Measurements from ENCODE around the gene HSPB2.
A peak's percentile ranks its signal among the peaks of the same experiment; 100 is the strongest.
"Not testable (repeated sequence)": the region's sequence is repeated elsewhere in the genome, so short reads cannot be mapped to it uniquely, and the experiment has no call there.

HSPB2 gene

GRCh38 chr11:111912535-111912934 is at the start of gene HSPB2:
Gene HSPB2, plus strand, starts transcription at chr11:111912734. Its CDS starts 96 bp downstream, at chr11:111912830.
- DNase-seq = no peak

- no peak for DNase-seq
Measured at GRCh38 chr11:111870113-111870512, 42.4 kb upstream of the HSPB2 start.

- no peak for DNase-seq
Measured at GRCh38 chr11:111870522-111870885, 42.0 kb upstream of the HSPB2 start.

- peak; percentile 94 for DNase-seq
Measured at GRCh38 chr11:111870886-111871692, 41.4 kb upstream of the HSPB2 start, which contains the start of gene ALG9. Gene ALG9, minus strand, starts transcription at chr11:111871581. Its CDS starts 99 bp downstream, at chr11:111871482.

GRCh38 chr11:111871693-111872161 is 40.8 kb upstream of the HSPB2 start:
- no peak for DNase-seq

- no peak for DNase-seq
Measured at GRCh38 chr11:111878385-111878848, 34.1 kb upstream of the HSPB2 start.

- peak; percentile 99 for DNase-seq
Measured at GRCh38 chr11:111878849-111879636, 33.5 kb upstream of the HSPB2 start, which contains the start of the genes CFAP68 and FDXACB1. Gene CFAP68, plus strand, starts transcription at chr11:111879541. Its CDS starts 20 bp downstream, at chr11:111879561. Gene FDXACB1, minus strand, starts transcription at chr11:111879165. Its CDS starts 33 bp downstream, at chr11:111879132.

GRCh38 chr11:111879637-111879960 is 32.9 kb upstream of the HSPB2 start:
- DNase-seq = no peak

GRCh38 chr11:111882202-111882601 is 30.3 kb upstream of the HSPB2 start:
- no peak for DNase-seq

GRCh38 chr11:111885053-111885452 is 27.5 kb upstream of the HSPB2 start:
- DNase-seq = not testable (repeated sequence)

GRCh38 chr11:111886032-111886431 is 26.5 kb upstream of the HSPB2 start:
- no peak for DNase-seq

- no peak for DNase-seq
Measured at GRCh38 chr11:111886844-111887243, 25.7 kb upstream of the HSPB2 start.

GRCh38 chr11:111905411-111905810 is 7.1 kb upstream of the HSPB2 start:
- DNase-seq = no peak

GRCh38 chr11:111906680-111907079 is 5.9 kb upstream of the HSPB2 start:
- DNase-seq = no peak

- no peak for DNase-seq
Measured at GRCh38 chr11:111908639-111909305, 3.8 kb upstream of the HSPB2 start.

GRCh38 chr11:111909378-111909777 is 3.2 kb upstream of the HSPB2 start:
- no peak for DNase-seq

GRCh38 chr11:111910676-111911562 is 1.6 kb upstream of the HSPB2 start:
- DNase-seq = no peak

GRCh38 chr11:111911563-111912401 is 752 bp upstream of the HSPB2 start, which contains the start of gene CRYAB:
Gene CRYAB, minus strand, starts transcription at chr11:111911770. Its CDS starts 46 bp downstream, at chr11:111911724.
- DNase-seq = peak; percentile 79

- peak; percentile 48 for DNase-seq
Measured at GRCh38 chr11:111913031-111913861, 712 bp downstream of the HSPB2 start.

GRCh38 chr11:111913997-111914396 is 1.5 kb downstream of the HSPB2 start:
- DNase-seq = peak; percentile 48

Data from eye (tissue), 1 donor.